Measurements from ENCODE around the gene MCCC2.
A peak's percentile ranks its signal among the peaks of the same experiment; 100 is the strongest.
"Not testable (repeated sequence)": the region's sequence is repeated elsewhere in the genome, so short reads cannot be mapped to it uniquely, and the experiment has no call there.

The MCCC2 gene

DNA sequence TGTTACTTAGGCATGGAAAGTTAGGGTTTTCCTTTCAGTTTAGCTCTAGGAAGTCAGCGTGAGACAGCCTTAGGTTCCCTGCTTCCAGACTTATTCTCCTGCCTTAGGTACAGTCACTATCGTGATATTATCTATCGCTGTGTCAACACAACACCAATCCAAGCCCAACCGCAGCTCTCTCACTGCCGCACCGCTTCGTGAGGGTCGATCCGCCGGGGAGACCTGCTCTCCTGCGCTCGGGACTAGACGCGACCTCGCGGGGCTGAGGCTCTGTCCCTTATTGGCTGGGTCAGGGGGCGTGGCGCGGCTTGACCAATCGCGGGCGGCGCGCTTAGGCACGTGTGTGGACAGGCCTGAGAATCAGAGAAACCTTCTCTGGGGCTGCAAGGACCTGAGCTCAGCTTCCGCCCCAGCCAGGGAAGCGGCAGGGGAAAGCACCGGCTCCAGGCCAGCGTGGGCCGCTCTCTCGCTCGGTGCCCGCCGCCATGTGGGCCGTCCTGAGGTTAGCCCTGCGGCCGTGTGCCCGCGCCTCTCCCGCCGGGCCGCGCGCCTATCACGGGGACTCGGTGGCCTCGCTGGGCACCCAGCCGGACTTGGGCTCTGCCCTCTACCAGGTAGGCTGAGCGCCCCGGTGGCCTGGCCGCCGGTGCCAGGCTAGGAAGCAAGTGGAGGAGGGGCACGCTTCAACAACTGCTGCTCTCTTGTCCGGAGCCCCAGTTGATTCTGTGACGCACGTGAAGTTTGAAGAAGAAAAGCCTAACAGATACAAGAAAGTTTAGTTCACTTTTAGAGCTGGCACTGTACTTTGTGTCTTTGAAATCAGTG, at the start of gene MCCC2:
Gene MCCC2 (plus strand): TSS at position 400 of the 825 bp plus-strand sequence. CDS start 86 bp downstream, at position 486.
- DNase-seq (ENCODE audit: low read depth in 2 of 2, low spot score in 1 of 2) = peak; percentile 93

DNA sequence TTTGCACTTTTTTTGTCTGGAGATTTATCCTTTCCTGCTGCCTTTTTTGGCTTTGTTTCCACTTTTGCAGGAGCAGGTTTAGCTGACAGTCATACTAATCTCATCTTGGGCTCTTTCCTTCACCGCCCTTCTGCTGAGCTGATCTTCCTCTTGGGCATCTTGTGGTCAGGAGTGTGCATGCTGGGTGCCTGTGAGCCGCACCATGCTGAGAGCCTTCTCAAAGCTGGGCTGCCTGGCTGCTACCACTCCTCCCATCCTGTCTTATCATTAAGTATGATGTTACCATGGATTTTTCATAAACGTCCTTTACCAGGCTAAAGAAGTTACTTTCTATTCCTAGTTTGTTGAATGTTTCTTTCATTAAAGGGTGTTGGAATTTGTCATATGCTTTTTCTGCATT, 49.5 kb upstream of the MCCC2 start:
- DNase-seq (ENCODE audit: low read depth in 2 of 2, low spot score in 1 of 2) = no peak

DNA sequence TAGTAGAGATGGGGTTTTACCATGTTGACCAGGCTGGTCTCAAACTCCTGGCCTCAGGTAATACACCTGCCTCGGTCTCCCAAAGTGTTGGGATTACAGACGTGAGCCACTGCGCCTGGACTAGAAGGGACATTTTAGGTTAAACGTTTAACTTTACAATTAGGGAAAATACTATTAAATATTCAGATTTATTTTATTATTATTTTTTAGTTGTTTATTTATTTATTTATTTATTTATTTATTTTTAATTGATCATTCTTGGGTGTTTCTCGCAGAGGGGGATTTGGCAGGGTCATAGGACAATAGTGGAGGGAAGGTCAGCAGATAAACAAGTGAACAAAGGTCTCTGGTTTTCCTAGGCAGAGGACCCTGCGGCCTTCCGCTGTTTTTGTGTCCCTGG, 36.3 kb upstream of the MCCC2 start:
- DNase-seq (ENCODE audit: low read depth in 2 of 2, low spot score in 1 of 2) = not testable (repeated sequence)

DNA sequence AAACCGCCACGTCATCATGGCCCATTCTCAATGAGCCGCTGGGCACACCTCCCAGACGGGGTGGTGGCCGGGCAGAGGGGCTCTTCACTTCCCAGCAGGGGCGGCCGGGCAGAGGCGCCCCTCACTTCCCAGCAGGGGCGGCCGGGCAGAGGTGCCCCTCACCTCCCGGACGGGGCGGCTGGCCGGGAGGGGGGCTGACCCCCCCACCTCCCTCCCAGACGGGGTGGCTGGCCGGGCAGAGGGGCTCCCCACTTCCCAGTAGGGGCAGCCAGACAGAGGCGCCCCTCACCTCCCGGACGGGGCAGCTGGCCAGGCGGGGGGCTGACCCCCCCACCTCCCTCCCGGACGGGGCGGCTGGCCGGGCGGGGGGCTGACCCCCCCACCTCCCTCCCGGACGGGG, 35.6 kb upstream of the MCCC2 start:
- not testable (repeated sequence) for DNase-seq (ENCODE audit: low read depth in 2 of 2, low spot score in 1 of 2)

DNA sequence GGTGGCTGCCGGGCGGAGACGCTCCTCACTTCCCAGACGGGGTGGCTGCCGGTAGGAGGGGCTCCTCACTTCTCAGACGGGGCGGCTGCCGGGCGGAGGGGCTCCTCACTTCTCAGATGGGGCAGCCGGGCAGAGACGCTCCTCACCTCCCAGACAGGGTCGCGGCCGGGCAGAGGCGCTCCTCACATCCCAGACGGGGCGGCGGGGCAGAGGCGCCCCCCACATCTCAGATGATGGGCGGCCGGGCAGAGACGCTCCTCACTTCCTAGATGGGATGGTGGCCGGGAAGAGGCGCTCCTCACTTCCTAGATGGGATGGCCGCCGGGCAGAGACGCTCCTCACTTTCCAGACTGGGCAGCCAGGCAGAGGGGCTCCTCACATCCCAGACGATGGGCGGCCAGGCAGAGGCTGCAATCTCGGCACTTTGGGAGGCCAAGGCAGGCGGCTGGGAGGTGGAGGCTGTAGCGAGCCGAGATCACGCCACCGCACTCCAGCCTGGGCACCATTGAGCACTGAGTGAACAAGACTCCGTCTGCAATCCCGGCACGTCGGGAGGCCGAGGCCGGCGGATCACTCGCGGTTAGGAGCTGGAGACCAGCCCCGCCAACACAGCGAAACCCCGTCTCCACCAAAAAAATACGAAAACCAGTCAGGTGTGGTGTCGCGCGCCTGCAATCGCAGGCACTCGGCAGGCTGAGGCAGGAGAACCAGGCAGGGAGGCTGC, 35.0 kb upstream of the MCCC2 start:
- DNase-seq (ENCODE audit: low read depth in 2 of 2, low spot score in 1 of 2) = not testable (repeated sequence)

DNA sequence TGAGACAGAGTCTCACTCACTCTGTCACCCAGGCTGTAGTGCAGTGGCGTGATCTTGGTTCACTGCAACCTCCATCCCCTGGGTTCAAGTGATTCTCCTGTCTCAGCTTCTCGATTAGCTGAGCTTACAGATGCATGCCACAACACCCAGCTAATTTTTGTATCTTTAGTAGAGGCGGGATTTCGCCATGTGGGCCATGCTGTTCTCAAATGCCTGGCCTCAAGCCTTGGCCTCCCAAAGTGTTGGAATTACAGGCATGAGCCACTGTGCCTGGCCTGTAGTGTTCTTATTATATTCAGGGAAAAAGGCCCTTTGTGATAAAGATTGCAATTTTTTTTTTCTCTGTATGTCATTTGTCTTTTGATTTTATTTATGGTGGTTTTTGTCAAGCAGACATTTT, 24.0 kb upstream of the MCCC2 start:
- DNase-seq (ENCODE audit: low read depth in 2 of 2, low spot score in 1 of 2) = no peak

DNA sequence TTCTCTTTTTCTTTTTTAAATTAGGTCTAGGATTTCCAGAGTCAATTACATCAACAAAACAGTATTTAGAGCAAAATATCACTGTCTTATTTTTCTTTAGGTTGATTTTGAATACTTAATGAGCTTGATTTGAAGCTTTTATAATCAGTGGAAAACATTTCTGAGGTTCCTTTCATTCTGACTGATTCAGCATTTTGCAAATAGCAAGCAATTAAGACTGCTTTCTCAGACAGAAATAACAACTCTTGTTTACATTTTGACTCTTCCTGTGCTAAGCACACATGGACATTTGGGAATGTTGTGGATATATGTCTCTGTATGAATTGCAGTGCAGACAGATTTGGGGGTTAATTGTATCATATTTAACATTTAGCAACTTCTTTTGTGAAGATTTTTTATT, 22.2 kb upstream of the MCCC2 start:
- DNase-seq (ENCODE audit: low read depth in 2 of 2, low spot score in 1 of 2) = no peak

DNA sequence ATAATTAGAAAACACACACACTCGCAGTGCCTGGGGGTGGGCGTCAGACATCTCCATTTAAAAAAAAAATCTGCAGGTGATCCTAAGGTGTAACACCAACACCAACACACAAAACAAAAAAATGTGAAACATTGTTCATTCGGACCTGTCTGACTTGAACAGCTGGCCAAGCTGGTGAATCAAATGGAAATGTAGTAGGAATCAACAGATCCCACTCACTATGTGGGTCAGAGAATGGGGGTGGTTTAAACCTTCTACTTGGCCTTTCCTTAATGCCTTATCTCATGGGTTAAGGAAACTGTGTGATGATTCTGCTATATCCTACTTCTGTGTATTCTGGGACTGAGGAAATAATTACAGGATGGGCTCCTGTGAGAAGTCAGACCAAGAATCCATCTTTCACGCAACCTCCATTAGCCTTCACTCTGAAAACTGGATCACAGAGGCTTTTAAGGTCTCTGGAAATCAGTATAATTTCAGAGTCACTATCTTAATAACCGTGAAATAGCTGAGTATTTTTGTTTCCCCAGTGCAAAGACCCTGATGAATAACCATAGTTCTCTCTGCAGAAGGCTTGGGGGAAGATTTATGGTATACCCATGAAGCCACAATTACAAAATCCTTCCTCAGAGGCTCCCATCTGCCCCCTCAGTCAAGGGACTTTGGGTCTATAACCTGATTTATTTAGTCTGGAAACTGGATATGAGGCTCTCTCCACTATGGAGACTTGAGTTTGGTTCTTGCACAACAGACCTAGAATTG, 17.2 kb upstream of the MCCC2 start:
- no peak for DNase-seq (ENCODE audit: low read depth in 2 of 2, low spot score in 1 of 2)

DNA sequence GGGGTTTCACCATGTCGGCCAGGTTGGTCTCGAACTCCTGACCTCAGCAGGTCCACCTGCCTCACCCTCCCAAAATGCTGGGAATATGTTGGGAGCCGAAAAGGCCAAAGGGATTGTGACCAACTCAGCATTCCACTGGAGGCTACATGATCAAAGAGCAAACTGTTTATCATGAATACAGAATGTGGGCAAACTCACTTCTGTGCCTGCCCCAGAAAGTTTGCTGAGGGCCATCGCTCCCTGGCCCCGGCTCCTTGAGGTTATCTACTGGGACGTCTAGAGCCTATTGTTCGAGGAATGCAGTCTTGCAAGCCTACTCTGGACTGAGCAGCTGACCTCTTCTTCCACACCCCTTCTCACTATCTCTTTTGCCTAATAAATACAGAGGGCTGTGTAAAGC, 15.3 kb upstream of the MCCC2 start:
- not testable (repeated sequence) for DNase-seq (ENCODE audit: low read depth in 2 of 2, low spot score in 1 of 2)

DNA sequence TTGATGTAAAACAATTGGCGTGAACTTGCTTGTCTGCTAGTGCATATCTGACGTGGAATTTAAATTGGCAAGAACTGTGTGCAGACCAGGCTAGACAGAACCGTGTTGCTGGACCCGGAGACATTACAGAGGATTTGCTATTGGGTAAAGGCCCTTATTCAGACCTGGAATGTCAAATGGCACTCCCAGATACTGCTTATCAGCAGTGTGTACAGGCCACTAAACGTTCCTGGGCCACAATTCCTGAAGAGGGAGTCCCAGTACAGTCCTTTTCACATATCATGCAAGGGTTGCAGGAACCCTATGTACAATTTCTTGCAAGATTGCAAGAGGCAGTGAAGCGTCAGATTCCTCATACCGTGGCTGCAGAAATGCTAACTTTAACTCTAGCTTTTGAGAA, 13.5 kb upstream of the MCCC2 start:
- no peak for DNase-seq (ENCODE audit: low read depth in 2 of 2, low spot score in 1 of 2)

DNA sequence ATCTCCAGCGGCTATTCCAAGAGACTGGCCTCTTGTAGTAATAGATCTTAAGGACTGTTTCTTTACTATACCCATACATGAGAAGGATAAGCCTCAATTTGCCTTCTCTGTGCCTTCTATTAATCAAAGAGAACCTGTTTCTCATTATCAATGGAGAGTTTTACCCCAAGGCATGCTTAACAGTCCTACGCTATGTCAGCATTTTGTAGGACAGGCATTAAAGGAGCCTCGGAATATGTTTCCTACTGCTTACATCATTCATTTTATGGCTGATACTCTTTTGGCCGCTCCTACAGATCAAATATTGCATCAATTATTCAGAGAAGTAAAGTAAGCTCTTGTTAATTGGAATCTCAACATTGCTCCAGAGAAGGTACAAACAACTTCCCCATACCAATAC, 11.6 kb upstream of the MCCC2 start:
- DNase-seq (ENCODE audit: low read depth in 2 of 2, low spot score in 1 of 2) = not testable (repeated sequence)

DNA sequence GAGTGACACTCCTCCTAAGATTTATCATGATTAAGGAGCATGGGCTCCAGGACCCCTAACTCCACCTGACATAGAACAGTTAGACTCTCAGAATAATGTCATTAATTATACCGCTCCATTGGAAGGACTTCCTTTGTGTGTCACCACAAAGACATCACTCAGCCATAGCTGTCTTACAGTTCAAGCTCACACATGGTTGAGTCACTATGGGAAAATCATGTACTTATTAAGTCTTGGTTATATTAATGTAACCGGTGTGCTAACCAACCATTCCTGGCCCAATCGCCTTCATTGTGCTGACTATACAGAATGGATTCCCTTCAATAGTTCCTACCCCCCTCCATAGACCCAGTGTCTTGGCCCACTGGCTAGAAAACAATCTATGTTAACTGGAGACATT, 10.9 kb upstream of the MCCC2 start:
- DNase-seq (ENCODE audit: low read depth in 2 of 2, low spot score in 1 of 2) = no peak

DNA sequence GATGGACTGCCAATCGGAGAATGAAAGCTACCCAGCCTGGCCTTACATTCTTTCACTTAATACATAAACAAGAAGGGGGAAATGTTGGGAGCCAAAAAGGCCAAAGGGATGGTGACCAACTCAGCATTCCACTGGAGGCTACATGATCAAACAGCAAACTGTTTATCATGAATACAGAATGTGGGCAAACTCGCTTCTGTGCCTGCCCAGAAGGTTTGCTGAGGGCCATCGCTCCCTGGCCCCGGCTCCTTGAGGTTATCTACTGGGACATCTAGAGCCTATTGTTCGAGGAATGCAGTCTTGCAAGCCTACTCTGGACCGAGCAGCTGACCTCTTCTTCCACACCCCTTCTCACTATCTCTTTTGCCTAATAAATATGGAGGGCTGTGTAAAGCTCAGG, 9.3 kb upstream of the MCCC2 start:
- DNase-seq (ENCODE audit: low read depth in 2 of 2, low spot score in 1 of 2) = not testable (repeated sequence)

DNA sequence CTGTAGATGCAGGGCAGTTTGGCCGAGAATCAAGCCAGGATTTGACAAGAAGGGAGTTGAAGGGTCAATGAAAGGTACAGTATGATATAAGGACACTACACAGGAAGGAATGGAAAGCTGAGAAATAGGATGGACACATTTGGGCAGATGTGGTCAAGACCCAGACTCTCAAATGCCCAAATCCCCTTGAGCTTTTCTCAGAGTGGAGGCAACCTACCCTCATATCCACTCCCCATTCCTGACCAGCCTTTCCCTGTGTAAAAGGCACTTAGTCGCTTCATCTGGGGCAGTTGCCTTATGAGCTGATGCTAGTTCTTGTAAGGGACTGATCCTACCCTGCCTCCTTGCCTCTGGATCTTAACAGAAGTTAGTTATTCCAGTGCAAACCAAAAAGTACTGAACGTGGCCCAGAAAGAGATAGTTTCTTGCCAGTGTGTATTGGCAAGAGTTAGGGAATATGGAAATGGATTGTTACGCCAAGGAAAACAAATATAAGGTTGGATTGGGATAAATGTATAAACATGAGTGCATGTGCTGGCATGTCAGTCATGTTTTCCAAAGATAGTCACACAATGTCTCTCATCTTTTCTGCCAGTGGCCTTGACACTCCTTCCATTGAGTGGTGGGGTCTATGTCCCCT, 4.1 kb upstream of the MCCC2 start:
- DNase-seq (ENCODE audit: low read depth in 2 of 2, low spot score in 1 of 2) = no peak

DNA sequence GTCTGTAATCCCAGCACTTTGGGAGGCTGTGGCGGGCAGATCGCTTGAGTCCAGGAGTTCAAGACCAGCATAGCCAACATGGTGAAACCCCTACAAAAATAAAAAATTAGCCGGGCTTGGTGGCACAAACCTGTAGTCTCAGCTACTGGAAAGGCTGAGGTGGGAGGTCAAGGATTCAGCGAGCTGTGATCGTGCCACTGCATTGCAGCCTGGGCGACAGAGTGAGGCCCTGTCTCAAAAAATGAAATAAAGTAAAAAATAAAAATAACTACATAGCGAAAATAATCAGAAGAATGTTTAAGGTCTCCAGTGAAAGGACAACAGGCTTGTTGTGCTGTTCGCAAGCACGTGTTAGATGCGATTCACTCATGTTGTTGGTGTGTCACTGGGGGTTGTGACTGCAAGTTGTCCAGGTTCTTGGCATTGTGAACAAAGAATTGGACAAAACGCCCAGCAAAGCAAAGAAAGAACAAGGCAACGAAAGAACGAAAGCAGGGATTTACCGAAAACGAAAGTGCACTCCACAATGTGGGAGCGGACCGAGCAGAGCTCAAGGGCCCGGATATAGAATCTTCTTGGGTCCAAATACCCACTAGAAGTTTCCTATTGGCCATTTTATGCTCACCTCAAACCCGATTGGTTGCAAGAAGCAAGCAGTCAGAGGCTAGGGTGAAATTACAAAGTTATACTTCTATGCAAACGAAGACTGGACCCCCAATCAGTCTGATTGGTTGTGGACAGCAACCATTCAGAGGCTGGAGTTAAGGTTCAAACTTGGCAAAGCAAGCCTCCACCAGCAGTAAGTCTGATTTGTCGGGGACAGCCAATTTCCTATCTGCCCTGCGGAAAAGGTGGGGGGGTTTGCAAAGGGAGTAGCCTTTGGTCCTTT, 844 bp upstream of the MCCC2 start:
- no peak for DNase-seq (ENCODE audit: low read depth in 2 of 2, low spot score in 1 of 2)

DNA sequence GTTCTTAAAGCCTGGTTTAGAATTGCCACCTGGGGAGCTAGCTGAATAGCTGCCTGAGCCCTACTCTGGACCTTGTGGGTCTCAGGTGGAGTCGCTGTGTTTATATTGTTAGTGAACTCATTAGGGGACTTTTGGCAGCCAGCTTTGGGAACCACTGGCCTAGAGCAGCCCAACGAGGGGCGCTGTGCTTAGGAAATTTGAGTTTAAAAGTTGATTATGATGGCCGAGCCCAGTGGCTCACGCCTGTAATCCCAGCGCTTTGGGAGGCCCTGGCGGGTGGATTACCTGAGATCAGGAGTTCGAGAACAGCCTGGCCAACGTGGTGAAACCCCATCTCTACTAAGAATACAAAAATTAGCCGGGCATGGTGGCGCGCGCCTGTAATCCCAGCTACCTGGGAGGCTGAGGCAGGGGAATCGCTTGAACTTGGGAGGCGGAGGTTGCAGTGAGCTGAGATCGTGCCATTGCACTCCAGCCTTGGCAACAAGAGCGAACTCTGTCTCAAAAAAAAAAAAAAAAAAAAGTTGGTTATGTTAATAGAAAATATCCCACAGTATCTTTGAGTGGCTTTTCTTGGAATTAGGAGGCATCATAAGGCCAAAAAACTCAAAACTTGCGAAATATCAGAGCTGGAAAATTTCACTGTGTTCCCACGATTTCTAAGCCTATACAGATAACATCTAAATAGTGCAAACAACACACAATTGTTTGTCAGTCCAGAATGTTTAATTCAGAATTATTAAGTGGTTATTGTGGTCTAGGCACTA, 809 bp downstream of the MCCC2 start:
- DNase-seq (ENCODE audit: low read depth in 2 of 2, low spot score in 1 of 2) = no peak

DNA sequence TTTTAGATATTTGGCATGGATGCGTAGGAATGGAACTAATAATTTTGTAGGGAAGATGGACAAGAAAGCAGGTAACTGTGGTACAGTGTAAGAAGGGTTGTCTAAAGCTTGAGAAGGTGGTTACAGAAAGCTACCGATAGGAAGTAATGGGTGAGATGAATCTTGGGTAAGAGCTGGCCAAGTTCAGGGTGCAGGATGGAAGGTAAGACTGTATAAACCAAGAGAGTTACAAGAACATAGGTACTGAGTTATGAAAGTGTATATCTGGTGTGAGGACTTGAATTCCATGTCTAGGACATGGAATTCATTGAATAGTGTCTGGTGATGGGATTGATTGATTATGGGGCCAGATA, 1.4 kb downstream of the MCCC2 start:
- no peak for DNase-seq (ENCODE audit: low read depth in 2 of 2, low spot score in 1 of 2)

DNA sequence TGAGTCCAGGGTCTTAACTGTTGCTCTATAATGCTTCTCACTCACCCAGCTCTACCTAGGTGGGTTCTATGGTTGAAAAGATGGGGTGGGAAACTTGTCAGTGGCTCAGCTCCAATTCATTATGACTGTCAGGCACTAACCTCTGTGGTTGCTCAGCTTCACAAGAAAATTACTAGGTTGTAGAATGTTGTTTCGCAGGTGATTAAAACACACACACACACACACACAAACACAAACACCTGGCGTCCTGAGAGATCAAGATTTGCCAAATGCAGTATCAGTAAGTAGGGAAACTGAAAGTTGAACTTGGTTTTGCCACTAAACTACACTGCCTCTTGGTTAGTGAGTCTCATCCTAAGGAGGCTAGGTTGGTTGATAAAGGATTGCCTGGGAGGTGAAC, 2.8 kb downstream of the MCCC2 start:
- DNase-seq (ENCODE audit: low read depth in 2 of 2, low spot score in 1 of 2) = no peak

DNA sequence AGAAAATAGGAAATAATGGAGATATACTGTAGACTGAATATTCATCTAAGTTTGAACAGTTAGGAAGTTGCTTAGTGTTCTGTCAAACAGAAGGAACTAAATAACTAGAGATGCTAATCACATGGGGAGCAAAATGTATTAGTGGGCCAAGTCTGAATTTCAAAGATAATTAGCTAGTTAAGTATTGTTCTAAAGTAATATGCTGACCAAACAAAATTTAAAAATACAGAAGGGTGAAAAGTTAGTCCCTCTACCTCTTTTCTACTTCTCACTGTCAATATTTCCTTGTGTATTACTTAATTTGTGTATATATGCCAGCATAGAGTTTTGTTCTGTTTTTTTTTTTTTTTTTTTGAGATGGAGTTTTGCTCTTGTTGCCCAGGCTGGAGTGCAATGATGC, 4.0 kb downstream of the MCCC2 start:
- no peak for DNase-seq (ENCODE audit: low read depth in 2 of 2, low spot score in 1 of 2)

DNA sequence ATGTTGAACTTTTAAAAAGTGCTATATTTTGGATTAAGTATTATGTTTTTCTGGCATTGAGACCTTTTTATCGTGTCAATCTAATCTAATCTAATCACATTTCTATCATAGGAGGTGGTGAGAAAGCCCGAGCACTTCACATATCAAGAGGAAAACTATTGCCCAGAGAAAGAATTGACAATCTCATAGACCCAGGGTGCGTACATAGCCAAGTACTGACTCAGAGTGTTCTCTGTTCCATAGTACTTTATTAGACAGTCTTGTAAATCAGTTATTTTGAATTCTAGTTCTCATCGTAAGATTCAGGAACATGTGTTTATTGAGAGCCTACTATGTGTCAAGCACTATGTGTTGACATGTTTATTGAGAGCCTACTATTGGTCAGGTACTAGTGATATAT, 9.0 kb downstream of the MCCC2 start:
- no peak for DNase-seq (ENCODE audit: low read depth in 2 of 2, low spot score in 1 of 2)

Data from stimulated activated CD8-positive, alpha-beta memory T cell treated with anti-CD3 and anti-CD28 coated beads, Interleukin-4, amount 100 ng/mL, for 1 hour (primary cell).